Heart right ventricle (tissue), 16 donors: ENCODE data around the gene CPA5. TPM values are rescaled to one million over a fixed set of nuclear protein-coding genes. Genes with fewer than 3 reads are reported as not detected.

ENCODE experiments used
- ATAC-seq, 8 donors: fragments of 200-7000 bp; cut with Tn5 transposase; one replicate each; pipeline ENCODE4 v1.9.1; 2020; ENCODE audit warnings: mild to moderate bottlenecking in 8 of 8, moderate library complexity in 8 of 8, moderate number of reproducible peaks in 1 of 8
- DNase-seq, 2 donors: peaks; one replicate each; pipeline ENCODE4 v3.0.0-alpha.2; 2020
- H3K27ac ChIP-seq, 10 donors: fragments of 200-600 bp; sonication (generic) in 2 of 10; one replicate each; pipeline versions ENCODE4 v1.5.0 to v1.8.0; 2020 to 2022; ENCODE audit warnings: mild to moderate bottlenecking in 3 of 10
- H3K27me3 ChIP-seq, 7 donors: fragments of 200-600 bp; one replicate each; pipeline ENCODE4 v1.8.0; 2021 to 2022; ENCODE audit warnings: mild to moderate bottlenecking in 2 of 7
- H3K36me3 ChIP-seq, 9 donors: fragments of 200-600 bp; sonication (generic) in 1 of 9; one replicate each; pipeline versions ENCODE4 v1.5.0 to v1.8.0; 2020 to 2022; ENCODE audit warnings: mild to moderate bottlenecking in 2 of 9
- H3K4me1 ChIP-seq, 9 donors: fragments of 200-600 bp; sonication (generic) in 1 of 9; one replicate each; pipeline versions ENCODE4 v1.5.0 to v1.8.0; 2020 to 2022; ENCODE audit warnings: mild to moderate bottlenecking in 4 of 9
- H3K4me3 ChIP-seq, 10 donors: fragments of 200-600 bp; sonication (generic) in 2 of 10; one replicate each; pipeline versions ENCODE4 v1.5.0 to v1.8.0; 2020 to 2022; ENCODE audit warnings: mild to moderate bottlenecking in 7 of 10, moderate library complexity in 2 of 10
- H3K9me3 ChIP-seq, 11 donors: fragments of 200-600 bp in 10 of 11; sonication (generic) in 2 of 11; one replicate each; pipeline versions ENCODE4 v1.5.0 to v1.8.0; 2013 to 2022; ENCODE audit warnings: mild to moderate bottlenecking in 2 of 11, control low read depth in 1 of 11, moderate library complexity in 1 of 11
- WGBS, 2 donors: extraction: QIAGEN DNeasy Blood & Tissue Kit; methylation state at CpG; one replicate each; pipeline ENCODE4 v1.1.7; 2013; ENCODE audit warnings: inconsistent platforms in 1 of 2; 5-methylcytosine and 5-hydroxymethylcytosine counted together
- intact Hi-C, 10 donors: fragments of 100-400 bp; cut with DNase I; formaldehyde crosslinking; loops; one replicate each; pipeline versions ENCODE4 v1.11.1 to v1.14.2; 2022
- polyA plus RNA-seq, 2 donors: library from polyadenylated mRNA; stranded (reverse); fragments of 200-250 nt; gene quantifications; one replicate each; pipeline ENCODE4 v1.2.3, GENCODE V29; 2013
- total RNA-seq, 10 donors: library from RNA; stranded (reverse); fragmentation: NEBNext Ultra II Directional in 3 of 10; extraction: Animal tissue kit (Norgen Biotek cat#: 25700) in 3 of 10; gene quantifications; one replicate each; pipeline versions ENCODE4 v1.2.1 to v1.2.4, GENCODE V29; 2021 to 2023
- TF ChIP-seq, protein P1 (sequence below), 9 donors: fragments of 200-600 bp; sonication (generic) in 2 of 9; IDR thresholded peaks; one replicate each; pipeline versions ENCODE4 v1.5.0 to v1.8.0; 2021 to 2022; ENCODE audit warnings: antibody characterized with exemption in 9 of 9, mild to moderate bottlenecking in 5 of 9, moderate library complexity in 1 of 9
- donor health status: Arrhythmogenic right ventricular cardiomyopathy.
- donor health status: ischemic (EF 13 %, LVEDD 7.1; RV severe dilation, severe dysfunction).
- donor health status: healthy with polysubstance abuse.
- donor health status: DM: no; HTN: yes; CAD: no.
- donor health status: DM: no; HTN: no; CAD: no.
- donor health status: ischemic (EF 25% LVEDD 6.9; RV normal size, moderate dysfunction).
- donor health status: ischemic (EF 25% LVEDD 5.7; RV mildly dilated, moderate dysfunction).
- donor health status: healthy.
- donor health status: DM: yes; HTN: yes; CAD: no.
- donor health status: Ischemic cardiomyopathy.
- donor health status: ischemic (EF 35%, LVEDD 5.7; RV mildly dilated, moderate dysfunction).
- donor health status: nonischemic (EF 11% LVEDD 7.7; RV severe dilation, severe dysfunction).
- donor health status: DM: yes; HTN: yes; CAD: no.
- donor health status: PGD.
- donor health status: ischemic (EF 29% LVEDD 5.4; RV normal size, mild dysfunction).
- donor health status: nonischemic (EF 23%, LVEDD 6.1; RV moderate dilation, normal function).

Gene CPA5
- total and polyA plus RNA-seq, 12 donors = 0.06 TPM; not detected in 11

DNA sequence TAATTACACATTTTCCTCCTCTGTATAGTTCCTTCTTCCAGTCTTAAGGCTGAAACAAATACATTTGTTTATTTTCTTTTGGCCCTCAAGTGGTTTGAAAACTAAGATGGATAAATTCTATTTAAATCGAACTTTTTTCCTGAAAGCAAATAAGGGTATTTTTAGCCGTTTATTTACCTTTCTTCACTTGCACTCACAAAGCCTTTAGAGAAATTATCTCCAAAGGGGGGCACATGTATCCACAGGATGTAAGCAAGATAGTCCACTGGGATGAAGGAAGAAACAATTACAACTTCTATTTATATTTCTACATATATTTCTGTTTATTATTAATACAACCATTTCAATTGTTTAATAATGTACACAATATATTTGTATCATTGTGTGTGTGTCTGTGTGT, 41.5 kb upstream of the CPA5 start:
- H3K36me3 ChIP-seq = no peaks in the 10 kb centered on the region
- H3K9me3 ChIP-seq = no peaks in the 10 kb centered on the region
- DNase-seq (no peak), ATAC-seq (no peak)
- peaks cover 0 to 5% (median 0%) of the 10 kb centered on the region in 7 donors for H3K27me3 ChIP-seq
- 44 to 56% methylated on average over 2 of the region's 2 CpGs for WGBS, 2 donors
- H3K4me1 ChIP-seq = no peaks in the 10 kb centered on the region
- no peak overlapping the region for H3K27ac ChIP-seq
- TF ChIP-seq, protein P1, sequence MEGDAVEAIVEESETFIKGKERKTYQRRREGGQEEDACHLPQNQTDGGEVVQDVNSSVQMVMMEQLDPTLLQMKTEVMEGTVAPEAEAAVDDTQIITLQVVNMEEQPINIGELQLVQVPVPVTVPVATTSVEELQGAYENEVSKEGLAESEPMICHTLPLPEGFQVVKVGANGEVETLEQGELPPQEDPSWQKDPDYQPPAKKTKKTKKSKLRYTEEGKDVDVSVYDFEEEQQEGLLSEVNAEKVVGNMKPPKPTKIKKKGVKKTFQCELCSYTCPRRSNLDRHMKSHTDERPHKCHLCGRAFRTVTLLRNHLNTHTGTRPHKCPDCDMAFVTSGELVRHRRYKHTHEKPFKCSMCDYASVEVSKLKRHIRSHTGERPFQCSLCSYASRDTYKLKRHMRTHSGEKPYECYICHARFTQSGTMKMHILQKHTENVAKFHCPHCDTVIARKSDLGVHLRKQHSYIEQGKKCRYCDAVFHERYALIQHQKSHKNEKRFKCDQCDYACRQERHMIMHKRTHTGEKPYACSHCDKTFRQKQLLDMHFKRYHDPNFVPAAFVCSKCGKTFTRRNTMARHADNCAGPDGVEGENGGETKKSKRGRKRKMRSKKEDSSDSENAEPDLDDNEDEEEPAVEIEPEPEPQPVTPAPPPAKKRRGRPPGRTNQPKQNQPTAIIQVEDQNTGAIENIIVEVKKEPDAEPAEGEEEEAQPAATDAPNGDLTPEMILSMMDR (IDR thresholded peaks at IDR 0.05) = no peak
- intact Hi-C loops = no loop called here
- H3K4me3 ChIP-seq = no peak overlapping the region

GRCh38 chr7:130303551-130303950, 41.1 kb upstream of the CPA5 start:
- DNase-seq (no peak), ATAC-seq (no peak)
- no peaks in the 10 kb centered on the region for H3K36me3 ChIP-seq
- intact Hi-C loops = no loop called here
- no peak overlapping the region for H3K27ac ChIP-seq
- no peaks in the 10 kb centered on the region for H3K4me1 ChIP-seq
- WGBS, 2 donors = 71 to 79% methylated on average over 5 of the region's 5 CpGs
- no peak overlapping the region for H3K4me3 ChIP-seq
- no peaks in the 10 kb centered on the region for H3K9me3 ChIP-seq
- H3K27me3 ChIP-seq = peaks cover 0 to 5% (median 0%) of the 10 kb centered on the region in 7 donors
- TF ChIP-seq, protein P1 (IDR thresholded peaks at IDR 0.05) = no peak

DNA sequence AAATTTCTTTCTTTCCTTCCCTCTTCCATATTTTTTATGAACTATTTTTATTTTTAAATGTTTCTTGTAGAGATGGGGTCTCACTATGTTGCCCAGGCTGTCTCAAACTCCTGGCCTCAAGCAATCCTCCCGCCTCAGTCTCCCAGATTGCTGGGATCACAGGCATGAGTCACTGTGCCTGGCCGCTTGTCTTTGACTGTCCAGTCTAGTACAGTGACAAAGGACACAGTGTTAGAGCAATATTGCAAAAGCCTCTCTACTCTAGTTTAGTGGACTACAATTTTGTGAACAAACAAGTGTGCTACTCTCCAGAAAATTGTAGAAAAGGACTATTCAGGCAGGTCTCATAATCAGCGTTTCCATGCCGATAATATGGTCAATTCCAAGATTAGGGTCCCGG, 40.6 kb upstream of the CPA5 start:
- no peak for DNase-seq
- Histone ChIP-seq H3K27ac (no peak overlapping the region), H3K4me3 (no peak overlapping the region), H3K27me3 (peaks cover 0 to 5% (median 0%) of the 10 kb centered on the region in 7 donors), H3K9me3 (no peaks in the 10 kb centered on the region), H3K4me1 (no peaks in the 10 kb centered on the region), H3K36me3 (no peaks in the 10 kb centered on the region)
- WGBS, 2 donors = 79 to 87% methylated on average over 5 of the region's 5 CpGs
- TF ChIP-seq, protein P1 (IDR thresholded peaks at IDR 0.05) = no peak
- ATAC-seq = no peak
- intact Hi-C loops = no loop called here

- H3K4me3 ChIP-seq = no peak overlapping the region
Measured at GRCh38 chr7:130304878-130305277, 39.7 kb upstream of the CPA5 start.

More at GRCh38 chr7:130304878-130305277, 39.7 kb upstream of the CPA5 start:
- peaks cover 0 to 5% (median 0%) of the 10 kb centered on the region in 7 donors for H3K27me3 ChIP-seq
- no peak for ATAC-seq
- no peak for DNase-seq
- WGBS, 2 donors = 92 to 93% methylated on average over 3 of the region's 3 CpGs
- intact Hi-C loops = no loop called here
- H3K36me3 ChIP-seq = no peaks in the 10 kb centered on the region
- H3K4me1 ChIP-seq = no peaks in the 10 kb centered on the region
- H3K9me3 ChIP-seq = no peaks in the 10 kb centered on the region
- TF ChIP-seq, protein P1 (IDR thresholded peaks at IDR 0.05) = no peak
- no peak overlapping the region for H3K27ac ChIP-seq
